LNCaP clone FGC (cell line): ENCODE results near the gene CAPN14.

Source experiments
- DNase-seq: peaks from one replicate; pipeline ENCODE4 v3.0.0-alpha.2; 2011; ENCODE audit warnings: low read depth
- H3K4me3 ChIP-seq: 2 replicates; pipeline ENCODE4 v1.5.1; 2011; ENCODE audit warnings: mild to moderate bottlenecking, low read depth, low read length, control low read depth
- CTCF ChIP-seq: IDR thresholded peaks from 2 replicates; pipeline ENCODE4 v1.5.1; 2012; ENCODE audit warnings: mild to moderate bottlenecking; ENCODE audit not compliant: control insufficient read depth, insufficient read depth; ENCODE audit errors: extremely low read depth

Gene CAPN14

GRCh38 chr2:31137211-31138036 is 79.9 kb downstream of the CAPN14 start:
- H3K4me3 ChIP-seq, result peak overlapping the region; percentile 48
- TF ChIP-seq CTCF, result no peak
- no peak for DNase-seq

- H3K4me3 ChIP-seq, result no peak overlapping the region
- TF ChIP-seq CTCF, result no peak
- no peak for DNase-seq
Measured at GRCh38 chr2:31136732-31137131, 80.6 kb downstream of the CAPN14 start.

DNA sequence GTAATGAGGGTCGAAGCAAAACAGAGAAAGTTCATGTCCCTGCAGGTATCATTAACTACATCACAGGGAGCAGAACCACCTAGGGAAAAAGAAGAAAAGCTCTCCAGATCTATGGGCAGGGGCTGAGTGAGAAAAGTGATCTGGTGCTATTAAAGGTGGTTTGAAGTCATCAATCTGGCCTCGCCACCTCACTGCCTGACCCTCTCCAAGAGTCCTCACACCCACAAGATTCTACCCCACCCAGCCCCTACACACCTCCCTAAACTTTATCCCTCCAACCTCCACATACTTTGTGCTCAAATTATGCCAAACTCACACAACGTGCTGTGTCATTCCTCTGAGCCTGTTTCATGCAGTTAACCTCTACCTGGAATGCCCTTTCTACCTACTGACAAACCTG is 81.3 kb downstream of the CAPN14 start:
- no peak for DNase-seq
- TF ChIP-seq CTCF, result no peak
- no peak overlapping the region for H3K4me3 ChIP-seq

GRCh38 chr2:31134480-31134879 is 82.8 kb downstream of the CAPN14 start:
- no peak for DNase-seq
- no peak for TF ChIP-seq CTCF
- H3K4me3 ChIP-seq, result no peak overlapping the region

DNA sequence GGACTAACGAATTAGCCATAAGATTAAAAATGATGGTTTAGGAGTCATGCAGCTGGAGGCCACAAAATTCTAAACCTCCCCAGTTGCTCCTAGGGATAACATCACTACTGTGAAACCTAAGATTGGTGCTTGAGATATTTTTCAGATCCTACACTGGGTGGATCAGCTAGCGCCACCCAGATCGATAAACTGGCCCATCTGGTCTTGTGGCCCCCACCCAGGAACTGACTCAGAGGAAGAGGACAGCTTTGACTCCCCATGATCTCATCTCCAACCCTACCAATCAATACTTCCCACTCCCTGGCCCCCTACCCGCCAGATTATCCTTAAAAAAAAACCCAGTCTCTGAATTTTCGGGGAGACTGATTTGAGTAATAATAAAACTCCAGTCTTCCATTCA is 84.5 kb downstream of the CAPN14 start:
- no peak for TF ChIP-seq CTCF
- H3K4me3 ChIP-seq, result no peak overlapping the region
- DNase-seq, result no peak

- TF ChIP-seq CTCF, result no peak
- no peak for DNase-seq
- H3K4me3 ChIP-seq, result no peak overlapping the region
Measured at GRCh38 chr2:31131871-31132270, 85.4 kb downstream of the CAPN14 start.
